GM10248 (cell line): ENCODE data around the gene ACTN2.

Experiments
- CTCF ChIA-PET: fragments of 300-600 bp; sonication (Branson Sonifier 250); formaldehyde crosslinking; extraction: SDS; loops from one replicate; lab custom pipeline; 2021; ENCODE audit warnings: antibody characterized with exemption; lab: Yijun Ruan, JAX
- POLR2A ChIA-PET: fragments of 350-650 bp; sonication (Branson Sonifier 250); formaldehyde crosslinking; extraction: SDS; loops from one replicate; lab custom pipeline; 2020; ENCODE audit warnings: antibody characterized with exemption; lab: Yijun Ruan, JAX
- DNase-seq: peaks from one replicate; pipeline ENCODE4 v3.0.0; 2012; ENCODE audit errors: extremely low spot score
- CTCF ChIP-seq: IDR thresholded peaks from 2 replicates; pipeline ENCODE4 v1.5.1; 2012; ENCODE audit warnings: mild to moderate bottlenecking, low read depth; ENCODE audit errors: extremely low read depth, missing control alignments, control extremely low read depth

The ACTN2 gene

GRCh38 chr1:236689713-236690569 is 3.6 kb downstream of the ACTN2 start:
- ChIA-PET CTCF (no interaction called here), POLR2A (no interaction called here)
- TF ChIP-seq CTCF: no peak
- no peak for DNase-seq

GRCh38 chr1:236691348-236691747 is 5.0 kb downstream of the ACTN2 start:
- DNase-seq: no peak
- no peak for TF ChIP-seq CTCF
- ChIA-PET CTCF (interaction anchor here (1.2 kb wide), 1 partner anchor 12 kb away, joined by 3 read pairs; no protein-coding TSS in a partner anchor), POLR2A (no interaction called here)

- no peak for TF ChIP-seq CTCF
- DNase-seq: no peak
- POLR2A ChIA-PET: no interaction called here
- CTCF ChIA-PET: interaction anchor here (1.2 kb wide), 1 partner anchor 11 kb away, joined by 3 read pairs; no protein-coding TSS in a partner anchor
These were observed 5.8 kb downstream of the ACTN2 start for GRCh38 chr1:236692128-236692527.

GRCh38 chr1:236692742-236693141 is 6.4 kb downstream of the ACTN2 start:
- ChIA-PET POLR2A (no interaction called here), CTCF (no interaction called here)
- no peak for TF ChIP-seq CTCF
- DNase-seq: no peak

- TF ChIP-seq CTCF: no peak
- DNase-seq: no peak
- CTCF ChIA-PET: no interaction called here
- POLR2A ChIA-PET: no interaction called here
These were observed 13.1 kb downstream of the ACTN2 start for GRCh38 chr1:236699366-236699765.

- TF ChIP-seq CTCF: no peak
- CTCF ChIA-PET: no interaction called here
- DNase-seq: no peak
- POLR2A ChIA-PET: no interaction called here
These were observed 14.6 kb downstream of the ACTN2 start for GRCh38 chr1:236700903-236701302.

- ChIA-PET CTCF (interaction anchor here (2.5 kb wide), 1 partner anchor 10 kb away, joined by 9 read pairs; no protein-coding TSS in a partner anchor), POLR2A (no interaction called here)
- no peak for TF ChIP-seq CTCF
- no peak for DNase-seq
These were observed 15.5 kb downstream of the ACTN2 start for GRCh38 chr1:236701782-236702181.
